ENCODE measurements around the gene OR51V1. TPM values are rescaled to one million over a fixed set of nuclear protein-coding genes. Genes with fewer than 3 reads are reported as not detected.

The OR51V1 gene
- total RNA-seq, 1 donor from 2014 or later = not detected

DNA sequence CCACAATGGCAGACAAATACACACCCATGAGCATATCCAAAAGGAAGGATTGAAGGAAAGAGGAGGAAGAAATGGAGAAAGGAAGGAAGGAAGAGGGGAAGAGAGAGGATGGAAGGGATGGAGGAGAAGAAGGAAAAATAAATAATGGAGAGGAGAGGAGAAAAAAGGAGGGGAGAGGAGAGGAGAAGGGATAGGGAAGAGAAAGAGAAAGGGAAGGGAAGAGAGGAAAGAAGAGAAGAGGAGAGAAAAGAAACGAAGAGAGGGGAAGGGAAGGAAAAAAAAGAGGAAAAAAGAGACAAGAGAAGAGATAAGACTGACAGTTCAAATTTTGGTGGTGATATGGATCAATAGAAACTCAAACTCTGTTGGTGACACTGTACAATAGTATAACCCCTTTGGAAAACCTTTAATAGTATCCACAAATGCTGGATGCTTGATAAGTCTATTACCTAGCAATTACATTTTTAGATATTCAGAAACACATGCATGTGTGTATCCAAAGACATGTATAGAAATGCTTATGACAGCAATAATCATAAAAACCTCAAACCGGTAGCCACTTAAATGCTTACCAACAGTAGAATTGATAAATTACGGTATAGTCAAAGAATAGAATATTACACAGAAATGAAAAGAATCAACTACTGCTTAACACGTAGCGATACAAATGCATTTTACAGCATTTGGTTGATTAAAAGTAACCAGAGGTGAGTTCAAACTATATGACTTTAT is 35.0 kb upstream of the OR51V1 start:
- Mint-ChIP-seq H3K27ac (ENCODE audit: unreplicated experiment) (no peak overlapping the region), H3K4me3 (ENCODE audit: unreplicated experiment) (no peak overlapping the region), H3K36me3 (ENCODE audit: low read depth, unreplicated experiment) (no peaks in the 10 kb centered on the region), H3K27me3 (ENCODE audit: unreplicated experiment) (no peaks in the 10 kb centered on the region), H3K9me3 (ENCODE audit: unreplicated experiment) (no peaks in the 10 kb centered on the region), H3K4me1 (ENCODE audit: unreplicated experiment) (no peaks in the 10 kb centered on the region)
- no peak for DNase-seq (ENCODE audit: low spot score)
- TF ChIP-seq CTCF (IDR thresholded peaks at IDR 0.05; ENCODE audit: unreplicated experiment) = no peak

GRCh38 chr11:5234381-5234834 is 33.9 kb upstream of the OR51V1 start, which contains the start of gene HBD:
TSS of gene HBD (minus strand) at chr11:5234483. CDS start at chr11:5234433, 50 bp downstream.
- Mint-ChIP-seq H3K4me3 (ENCODE audit: unreplicated experiment) (no peak within 1 kb of the TSS), H3K27me3 (ENCODE audit: unreplicated experiment) (no peaks in the 10 kb centered on the region), H3K9me3 (ENCODE audit: unreplicated experiment) (no peaks in the 10 kb centered on the region), H3K27ac (ENCODE audit: unreplicated experiment) (no peak within 1 kb of the TSS), H3K4me1 (ENCODE audit: unreplicated experiment) (no peaks in the 10 kb centered on the region), H3K36me3 (ENCODE audit: low read depth, unreplicated experiment) (no peaks in the 10 kb centered on the region)
- DNase-seq (ENCODE audit: low spot score) = no peak
- no peak for TF ChIP-seq CTCF (IDR thresholded peaks at IDR 0.05; ENCODE audit: unreplicated experiment)

DNA sequence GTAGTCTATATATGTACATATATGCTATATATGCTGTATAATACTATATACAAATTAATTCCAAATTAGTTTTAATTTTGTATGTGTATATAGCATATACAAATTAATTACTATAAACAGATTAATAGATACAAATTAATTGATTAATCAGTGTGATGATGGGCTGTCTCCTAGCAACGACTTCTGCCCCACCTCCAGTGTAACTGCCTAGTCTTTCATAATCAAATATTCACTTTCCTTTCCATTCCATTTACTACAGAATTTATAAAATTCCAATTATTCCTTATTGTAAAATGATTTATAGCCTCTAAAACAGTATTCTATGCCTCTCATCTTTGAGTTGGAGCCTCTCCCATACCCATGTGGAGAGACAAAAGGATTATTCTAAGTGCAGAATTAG is 32.8 kb upstream of the OR51V1 start:
- TF ChIP-seq CTCF (IDR thresholded peaks at IDR 0.05; ENCODE audit: unreplicated experiment) = no peak
- no peaks in the 10 kb centered on the region for H3K36me3 Mint-ChIP-seq (ENCODE audit: low read depth, unreplicated experiment)
- no peaks in the 10 kb centered on the region for H3K27me3 Mint-ChIP-seq (ENCODE audit: unreplicated experiment)
- no peak overlapping the region for H3K27ac Mint-ChIP-seq (ENCODE audit: unreplicated experiment)
- H3K9me3 Mint-ChIP-seq (ENCODE audit: unreplicated experiment) = no peaks in the 10 kb centered on the region
- H3K4me1 Mint-ChIP-seq (ENCODE audit: unreplicated experiment) = no peaks in the 10 kb centered on the region
- no peak for DNase-seq (ENCODE audit: low spot score)
- H3K4me3 Mint-ChIP-seq (ENCODE audit: unreplicated experiment) = no peak overlapping the region

DNA sequence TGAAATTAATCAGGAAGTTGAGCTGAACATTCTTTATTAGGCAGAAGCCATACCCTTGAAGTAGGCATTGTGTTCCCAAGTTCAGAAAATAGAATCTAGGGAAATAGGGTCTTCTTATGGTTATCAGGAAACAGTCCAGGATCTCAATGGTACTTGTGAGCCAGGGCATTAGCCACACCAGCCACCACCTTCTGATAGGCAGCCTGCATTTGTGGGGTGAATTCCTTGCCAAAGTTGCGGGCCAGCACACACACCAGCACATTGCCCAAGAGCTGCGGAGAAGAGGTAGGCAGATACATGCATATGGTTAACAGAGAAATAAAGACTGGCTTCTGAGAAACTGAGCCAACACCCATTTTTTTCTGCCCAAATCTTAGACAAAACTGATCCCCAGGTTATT is 32.3 kb upstream of the OR51V1 start:
- H3K4me1 Mint-ChIP-seq (ENCODE audit: unreplicated experiment) = no peaks in the 10 kb centered on the region
- H3K9me3 Mint-ChIP-seq (ENCODE audit: unreplicated experiment) = no peaks in the 10 kb centered on the region
- H3K36me3 Mint-ChIP-seq (ENCODE audit: low read depth, unreplicated experiment) = no peaks in the 10 kb centered on the region
- no peak for TF ChIP-seq CTCF (IDR thresholded peaks at IDR 0.05; ENCODE audit: unreplicated experiment)
- no peak overlapping the region for H3K4me3 Mint-ChIP-seq (ENCODE audit: unreplicated experiment)
- DNase-seq (ENCODE audit: low spot score) = no peak
- no peak overlapping the region for H3K27ac Mint-ChIP-seq (ENCODE audit: unreplicated experiment)
- no peaks in the 10 kb centered on the region for H3K27me3 Mint-ChIP-seq (ENCODE audit: unreplicated experiment)

- H3K27ac Mint-ChIP-seq (ENCODE audit: unreplicated experiment) = no peak overlapping the region
- DNase-seq (ENCODE audit: low spot score) = no peak
- H3K4me1 Mint-ChIP-seq (ENCODE audit: unreplicated experiment) = no peaks in the 10 kb centered on the region
- H3K27me3 Mint-ChIP-seq (ENCODE audit: unreplicated experiment) = no peaks in the 10 kb centered on the region
- H3K36me3 Mint-ChIP-seq (ENCODE audit: low read depth, unreplicated experiment) = no peaks in the 10 kb centered on the region
- TF ChIP-seq CTCF (IDR thresholded peaks at IDR 0.05; ENCODE audit: unreplicated experiment) = no peak
- no peaks in the 10 kb centered on the region for H3K9me3 Mint-ChIP-seq (ENCODE audit: unreplicated experiment)
- no peak overlapping the region for H3K4me3 Mint-ChIP-seq (ENCODE audit: unreplicated experiment)
Observed at GRCh38 chr11:5232176-5232575, 31.7 kb upstream of the OR51V1 start.

All from endothelial cell (in vitro differentiated cells).